Measurements from ENCODE around the gene SORL1-AS1.

Gene SORL1-AS1

GRCh38 chr11:121448431-121448941 lies 4.3 kb downstream of the SORL1-AS1 start (continued):
- no peak for TF ChIP-seq POLR2AphosphoS5 (IDR thresholded peaks at IDR 0.05; ENCODE audit: low read length)
- no peak for TF ChIP-seq ESRRA (IDR thresholded peaks at IDR 0.05; ENCODE audit: low read length)
- no peak for TF ChIP-seq RB1 (IDR thresholded peaks at IDR 0.05; ENCODE audit: borderline replicate concordance)
- TF ChIP-seq IKZF2 (IDR thresholded peaks at IDR 0.05) = peak; percentile 73 to 80
- TF ChIP-seq NFIC (IDR thresholded peaks at IDR 0.05; ENCODE audit: low read depth, low read length) = no peak
- TF ChIP-seq MXI1 (IDR thresholded peaks at IDR 0.05; ENCODE audit: low read depth, low read length) = no peak
- TF ChIP-seq ZBTB11 (CRISPR knock-in tag; IDR thresholded peaks at IDR 0.05) = no peak
- TF ChIP-seq IRF5 (IDR thresholded peaks at IDR 0.05; ENCODE audit: borderline replicate concordance) = no peak
- TF ChIP-seq SUPT20H (IDR thresholded peaks at IDR 0.05; ENCODE audit: borderline replicate concordance, control insufficient read depth, low read depth, low read length) = no peak
- TF ChIP-seq CREM (IDR thresholded peaks at IDR 0.05; ENCODE audit: low read depth) = peak; percentile 21; the same call in 1 of the 2 replicates
- no peak for TF ChIP-seq CREB1 (IDR thresholded peaks at IDR 0.05; ENCODE audit: low read depth)
- TF ChIP-seq GABPA (IDR thresholded peaks at IDR 0.05; ENCODE audit: low read depth) = no peak
- no peak for TF ChIP-seq KAT2A (conservative IDR thresholded peaks at IDR 0.05; ENCODE audit: control insufficient read depth, low read depth, low read length)
- TF ChIP-seq ZNF217 (IDR thresholded peaks at IDR 0.05) = peak; percentile 33; the same call in 1 of the 2 replicates
- no peak for TF ChIP-seq ZBTB4 (CRISPR knock-in tag; IDR thresholded peaks at IDR 0.05)
- 0 out of 2 replicates have a peak, but pooled peaks have one; percentile 7 for TF ChIP-seq ZNF592 (IDR thresholded peaks at IDR 0.05)
